ENCODE data around the gene ACTL6B.

The ACTL6B gene

GRCh38 chr7:100683659-100684533 lies 27.6 kb upstream of the ACTL6B start:
- DNase-seq: no peak

GRCh38 chr7:100682991-100683658 lies 26.9 kb upstream of the ACTL6B start:
- no peak for DNase-seq

- DNase-seq: no peak
Measured at GRCh38 chr7:100682228-100682741, 26.0 kb upstream of the ACTL6B start.

GRCh38 chr7:100681491-100682227 lies 25.4 kb upstream of the ACTL6B start:
- DNase-seq: no peak

- no peak for DNase-seq
Measured at GRCh38 chr7:100680576-100681271, 24.5 kb upstream of the ACTL6B start.

- no peak for DNase-seq
Measured at GRCh38 chr7:100679927-100680575, 23.8 kb upstream of the ACTL6B start.

GRCh38 chr7:100679129-100679926 lies 23.1 kb upstream of the ACTL6B start:
- DNase-seq: no peak

GRCh38 chr7:100678291-100678984 lies 22.2 kb upstream of the ACTL6B start:
- no peak for DNase-seq

- no peak for DNase-seq
Measured at GRCh38 chr7:100677308-100678267, 21.3 kb upstream of the ACTL6B start.

GRCh38 chr7:100676501-100677306 lies 20.5 kb upstream of the ACTL6B start:
- no peak for DNase-seq

- DNase-seq: no peak
Measured at GRCh38 chr7:100675581-100676350, 19.5 kb upstream of the ACTL6B start.

- DNase-seq: no peak
Measured at GRCh38 chr7:100675105-100675451, 18.8 kb upstream of the ACTL6B start.

GRCh38 chr7:100674411-100675104 lies 18.3 kb upstream of the ACTL6B start:
- no peak for DNase-seq

- no peak for DNase-seq
Measured at GRCh38 chr7:100673942-100674410, 17.7 kb upstream of the ACTL6B start.

GRCh38 chr7:100673302-100673941 lies 17.2 kb upstream of the ACTL6B start, which contains the start of gene GNB2:
Gene GNB2, plus strand, starts transcription at chr7:100673740. Its CDS starts 2,526 bp downstream, at chr7:100676266.
- DNase-seq: peak; percentile 97

Data from kidney glomerular epithelial cell (primary cell).